DND-41 (cell line): Measurements from ENCODE around the gene RIPK4.

ENCODE experiments used
- ATAC-seq: fragments of 200-7000 bp; cut with Tn5 transposase; 3 replicates; pipeline ENCODE4 v1.9.1; 2021; ENCODE audit warnings: low read depth; ENCODE audit not compliant: insufficient read depth
- DNase-seq: peaks from one replicate; pipeline ENCODE4 v3.0.0-alpha.2; 2020
- H2AFZ ChIP-seq: 2 replicates; pipeline ENCODE4 v1.6.0; 2012; ENCODE audit warnings: low read depth, low read length
- H3K27ac ChIP-seq: 2 replicates; pipeline ENCODE4 v1.5.1; 2012; ENCODE audit warnings: low read length, inconsistent platforms
- H3K27me3 ChIP-seq: fragments of 200-600 bp; sonication (generic); 2 replicates; pipeline ENCODE4 v1.6.0; 2012; ENCODE audit warnings: low read length, mild to moderate bottlenecking, inconsistent platforms; ENCODE audit not compliant: insufficient read depth, poor library complexity
- H3K36me3 ChIP-seq: 2 replicates; pipeline ENCODE4 v1.5.1; 2012; ENCODE audit warnings: low read length, inconsistent platforms; ENCODE audit not compliant: insufficient read depth
- H3K4me1 ChIP-seq: 2 replicates; pipeline ENCODE4 v1.5.1; 2012; ENCODE audit warnings: mild to moderate bottlenecking, low read length; ENCODE audit not compliant: insufficient read depth
- H3K4me2 ChIP-seq: 2 replicates; pipeline ENCODE4 v1.6.0; 2012; ENCODE audit warnings: mild to moderate bottlenecking, moderate library complexity, low read length, inconsistent platforms; ENCODE audit not compliant: insufficient read depth
- H3K4me3 ChIP-seq, 2 experiments: fragments of 200-600 bp in 1 of 2; shearing (Covaris generic) in 1 of 2; 2 replicates each; pipeline ENCODE4 v1.5.1; 2012 to 2016; ENCODE audit warnings: inconsistent platforms in 2 of 2, low read length in 2 of 2, mild to moderate bottlenecking in 2 of 2, low read depth in 1 of 2, moderate library complexity in 1 of 2
- H3K79me2 ChIP-seq: 2 replicates; pipeline ENCODE4 v1.6.0; 2012; ENCODE audit warnings: low read length, inconsistent platforms; ENCODE audit not compliant: insufficient read depth
- H3K9ac ChIP-seq: 2 replicates; pipeline ENCODE4 v1.6.0; 2012; ENCODE audit warnings: low read depth, mild to moderate bottlenecking, inconsistent platforms, low read length, moderate library complexity
- H3K9me3 ChIP-seq: 2 replicates; pipeline ENCODE4 v1.5.1; 2012; ENCODE audit warnings: low read length, moderate library complexity, mild to moderate bottlenecking, inconsistent platforms; ENCODE audit not compliant: insufficient read depth, severe bottlenecking
- H4K20me1 ChIP-seq: 2 replicates; pipeline ENCODE4 v1.6.0; 2012; ENCODE audit warnings: low read length; ENCODE audit not compliant: insufficient read depth
- EZH2 ChIP-seq: IDR thresholded peaks from 3 replicates; pipeline ENCODE4 v1.6.1; 2012; ENCODE audit warnings: borderline replicate concordance, low read depth, mild to moderate bottlenecking, moderate library complexity, low read length, inconsistent platforms; ENCODE audit not compliant: severe bottlenecking
- TF ChIP-seq, protein P1 (sequence below): IDR thresholded peaks from 2 replicates; pipeline ENCODE4 v1.5.1; 2012; ENCODE audit warnings: borderline replicate concordance, low read length, moderate library complexity, mild to moderate bottlenecking; ENCODE audit not compliant: poor library complexity, severe bottlenecking; ENCODE audit errors: extremely low read depth

RIPK4 gene

DNA sequence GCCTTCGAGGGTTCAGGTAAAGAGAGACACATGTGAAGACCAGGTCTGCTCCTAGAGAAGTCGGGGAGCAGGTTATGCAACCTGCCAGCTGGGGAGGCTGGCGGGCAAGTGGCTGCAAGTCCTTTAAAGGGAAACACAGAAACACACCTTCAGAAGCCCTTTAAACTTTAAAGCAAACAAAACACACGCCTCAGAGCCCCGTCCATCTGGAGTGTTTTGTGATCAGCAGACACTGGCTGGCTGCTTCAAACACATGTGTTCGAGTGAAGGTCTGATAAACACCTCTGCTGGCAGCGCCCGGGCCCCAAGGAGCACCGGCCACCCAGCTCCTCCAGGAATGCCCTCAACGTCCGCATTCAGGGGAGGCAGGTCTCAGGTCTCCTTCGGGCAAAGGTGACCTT lies 15.2 kb downstream of the RIPK4 start:
- H3K27me3 ChIP-seq: no peaks in the 10 kb centered on the region
- H3K4me3 ChIP-seq: no peak overlapping the region
- H3K79me2 ChIP-seq: no peaks in the 10 kb centered on the region
- peaks cover 14% of the 10 kb centered on the region; the same call in 1 of the 2 replicates for H3K36me3 ChIP-seq
- no peak for ATAC-seq
- H3K9ac ChIP-seq: no peak overlapping the region
- H3K4me2 ChIP-seq: no peak overlapping the region
- no peak for DNase-seq
- H3K9me3 ChIP-seq: no peaks in the 10 kb centered on the region
- H3K27ac ChIP-seq: peak overlapping the region; percentile 43; the same call in 1 of the 2 replicates
- no peak overlapping the region for H2AFZ ChIP-seq
- TF ChIP-seq EZH2: no peak
- TF ChIP-seq, protein P1, sequence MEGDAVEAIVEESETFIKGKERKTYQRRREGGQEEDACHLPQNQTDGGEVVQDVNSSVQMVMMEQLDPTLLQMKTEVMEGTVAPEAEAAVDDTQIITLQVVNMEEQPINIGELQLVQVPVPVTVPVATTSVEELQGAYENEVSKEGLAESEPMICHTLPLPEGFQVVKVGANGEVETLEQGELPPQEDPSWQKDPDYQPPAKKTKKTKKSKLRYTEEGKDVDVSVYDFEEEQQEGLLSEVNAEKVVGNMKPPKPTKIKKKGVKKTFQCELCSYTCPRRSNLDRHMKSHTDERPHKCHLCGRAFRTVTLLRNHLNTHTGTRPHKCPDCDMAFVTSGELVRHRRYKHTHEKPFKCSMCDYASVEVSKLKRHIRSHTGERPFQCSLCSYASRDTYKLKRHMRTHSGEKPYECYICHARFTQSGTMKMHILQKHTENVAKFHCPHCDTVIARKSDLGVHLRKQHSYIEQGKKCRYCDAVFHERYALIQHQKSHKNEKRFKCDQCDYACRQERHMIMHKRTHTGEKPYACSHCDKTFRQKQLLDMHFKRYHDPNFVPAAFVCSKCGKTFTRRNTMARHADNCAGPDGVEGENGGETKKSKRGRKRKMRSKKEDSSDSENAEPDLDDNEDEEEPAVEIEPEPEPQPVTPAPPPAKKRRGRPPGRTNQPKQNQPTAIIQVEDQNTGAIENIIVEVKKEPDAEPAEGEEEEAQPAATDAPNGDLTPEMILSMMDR: no peak
- peaks cover 44% of the 10 kb centered on the region for H3K4me1 ChIP-seq
- H4K20me1 ChIP-seq: no peaks in the 10 kb centered on the region

DNA sequence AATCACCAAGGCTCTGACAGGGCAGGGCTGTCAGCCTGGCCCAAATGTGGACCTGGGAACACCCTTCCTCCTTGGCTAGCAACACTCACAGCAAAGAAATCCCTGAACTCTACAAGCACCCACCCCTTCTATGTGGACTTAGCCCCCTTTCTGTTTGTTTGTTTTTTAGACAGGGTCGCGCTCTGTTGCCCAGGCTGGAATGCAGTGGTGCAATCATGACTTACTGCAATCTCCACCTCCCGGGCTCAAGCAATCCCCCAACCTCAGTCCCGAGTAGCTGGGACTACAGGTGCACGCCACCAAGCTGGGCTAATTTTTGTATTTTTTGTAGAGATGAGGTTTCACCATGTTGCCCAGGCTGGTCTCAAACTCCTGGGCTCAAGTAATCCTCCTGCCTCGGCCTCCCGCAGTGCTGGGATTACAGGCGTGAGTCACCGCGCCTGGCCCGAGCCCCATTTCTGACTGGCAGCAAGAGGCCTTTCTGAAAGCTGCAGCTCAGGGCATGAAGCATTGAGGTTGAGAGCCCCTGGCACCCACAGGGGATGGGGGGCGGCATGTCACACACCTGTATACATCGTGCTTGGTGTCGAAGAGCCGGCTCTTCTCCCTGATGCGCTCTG lies 16.2 kb downstream of the RIPK4 start:
- no peak for ATAC-seq
- no peaks in the 10 kb centered on the region for H3K9me3 ChIP-seq
- no peaks in the 10 kb centered on the region for H4K20me1 ChIP-seq
- H3K36me3 ChIP-seq: peaks cover 11% of the 10 kb centered on the region; the same call in 1 of the 2 replicates
- H3K4me3 ChIP-seq: no peak overlapping the region
- 0 out of 2 replicates have a peak overlapping the region, but pooled peaks have one; percentile 16 for H3K27ac ChIP-seq
- no peak overlapping the region for H3K4me2 ChIP-seq
- no peak overlapping the region for H2AFZ ChIP-seq
- TF ChIP-seq EZH2: no peak
- TF ChIP-seq, protein P1: no peak
- DNase-seq: no peak
- H3K9ac ChIP-seq: no peak overlapping the region
- H3K79me2 ChIP-seq: no peaks in the 10 kb centered on the region
- no peaks in the 10 kb centered on the region for H3K27me3 ChIP-seq
- H3K4me1 ChIP-seq: peaks cover 34% of the 10 kb centered on the region

DNA sequence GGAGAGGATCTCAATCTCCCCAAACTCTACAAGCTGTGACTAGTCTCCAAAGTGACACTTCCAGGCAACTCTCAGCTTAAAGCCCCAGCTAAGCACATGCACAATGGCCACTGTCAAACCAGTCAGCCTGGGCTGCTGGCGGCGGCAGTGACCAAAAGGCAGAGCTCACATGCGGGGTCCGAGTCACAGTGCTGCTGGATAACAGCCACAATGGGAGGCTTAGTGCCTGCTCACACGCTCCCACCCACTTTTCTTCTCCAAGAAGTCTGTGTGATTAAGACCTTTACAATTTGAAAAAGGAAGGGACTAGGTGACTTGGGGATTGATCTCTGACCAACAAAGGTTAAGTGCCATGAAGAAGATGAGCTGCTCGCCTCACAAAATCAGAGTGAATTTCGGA lies 16.8 kb downstream of the RIPK4 start:
- Histone ChIP-seq H3K4me2 (no peak overlapping the region), H3K4me3 (no peak overlapping the region), H3K9me3 (no peaks in the 10 kb centered on the region), H3K9ac (no peak overlapping the region; the same call in 1 of the 2 replicates), H2AFZ (no peak overlapping the region), H3K36me3 (peaks cover 15% of the 10 kb centered on the region; the same call in 1 of the 2 replicates), H3K4me1 (peaks cover 28% of the 10 kb centered on the region), H3K79me2 (no peaks in the 10 kb centered on the region), H3K27me3 (no peaks in the 10 kb centered on the region), H4K20me1 (no peaks in the 10 kb centered on the region), H3K27ac (peak overlapping the region; percentile 16; the same call in 1 of the 2 replicates)
- TF ChIP-seq, protein P1: no peak
- no peak for TF ChIP-seq EZH2
- ATAC-seq (no peak), DNase-seq (no peak)

DNA sequence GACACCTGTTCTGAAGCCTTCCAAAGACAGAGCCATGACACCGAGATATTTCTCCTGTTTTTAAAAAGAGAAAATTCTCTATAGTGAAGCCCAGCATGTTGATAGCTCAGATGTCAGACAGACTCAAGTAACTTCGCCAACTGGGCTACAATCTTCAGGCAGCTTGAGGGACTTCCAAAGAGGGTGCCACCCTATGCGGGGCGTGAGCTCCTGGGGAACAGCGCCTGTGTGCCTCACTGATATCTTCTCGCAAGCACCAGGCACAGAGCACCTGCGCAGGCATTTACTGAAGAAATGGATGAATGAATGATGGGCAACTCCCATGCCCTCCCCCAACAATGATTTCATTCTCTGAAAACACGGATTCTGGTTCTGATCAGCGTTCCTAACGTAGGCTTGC lies 17.6 kb downstream of the RIPK4 start:
- TF ChIP-seq, protein P1: no peak
- TF ChIP-seq EZH2: no peak
- Histone ChIP-seq H3K79me2 (no peaks in the 10 kb centered on the region), H3K9ac (no peak overlapping the region), H4K20me1 (no peaks in the 10 kb centered on the region), H3K27ac (no peak overlapping the region), H3K4me3 (no peak overlapping the region), H3K36me3 (0 out of 2 replicates have a peak, but pooled peaks cover 20% of the 10 kb centered on the region), H3K9me3 (no peaks in the 10 kb centered on the region), H3K4me1 (peaks cover 20% of the 10 kb centered on the region), H2AFZ (no peak overlapping the region), H3K4me2 (no peak overlapping the region), H3K27me3 (no peaks in the 10 kb centered on the region)
- ATAC-seq: no peak
- no peak for DNase-seq
